Measurements from ENCODE around the gene FMO3. TPM values are rescaled to one million over a fixed set of nuclear protein-coding genes. Genes with fewer than 3 reads are reported as not detected.

The FMO3 gene
- total and polyA plus RNA-seq, 9 donors, result 0.15 to 1.7 (median 0.68) TPM; not detected in 1

- DNase-seq, result no peak
- Histone ChIP-seq H3K4me3 (no peak overlapping the region), H3K9me3 (no peaks in the 10 kb centered on the region), H3K36me3 (no peaks in the 10 kb centered on the region), H3K27me3 (no peaks in the 10 kb centered on the region), H3K27ac (peak overlapping the region in 1 of 2 donors; percentile 34), H3K4me1 (ENCODE audit: insufficient read depth) (peaks cover 3% of the 10 kb centered on the region)
- no peak for TF ChIP-seq CTCF (IDR thresholded peaks at IDR 0.05)
- no peak for TF ChIP-seq POLR2A (IDR thresholded peaks at IDR 0.05)
- TF ChIP-seq EP300 (IDR thresholded peaks at IDR 0.05), result no peak
- 20 to 36% (median 23%) methylated on average over 7 of the region's 7 CpGs for WGBS, 3 donors
- intact Hi-C loops (cut with DNase I), result loop anchor here in 2 of 4 donors (5.0 to 10.0 kb wide), 3 partner anchors 141 to 233 kb away; partner anchors contain the start of gene FMO4 (in 1 of the 2)
These were observed 8.9 kb upstream of the FMO3 start for GRCh38 chr1:171081763-171082201.

- no peak overlapping the region for H3K4me3 ChIP-seq
- peak overlapping the region in 1 of 2 donors; percentile 22 for H3K27ac ChIP-seq
- H3K4me1 ChIP-seq (ENCODE audit: insufficient read depth), result peaks cover 3% of the 10 kb centered on the region
- no peaks in the 10 kb centered on the region for H3K36me3 ChIP-seq
- TF ChIP-seq POLR2A (IDR thresholded peaks at IDR 0.05) (no peak), EP300 (IDR thresholded peaks at IDR 0.05) (no peak), CTCF (IDR thresholded peaks at IDR 0.05) (no peak)
- no peaks in the 10 kb centered on the region for H3K9me3 ChIP-seq
- no peaks in the 10 kb centered on the region for H3K27me3 ChIP-seq
- DNase-seq, result no peak
- 9 to 17% (median 15%) methylated on average over 1 of the region's 1 CpG for WGBS, 3 donors
- intact Hi-C loops (cut with DNase I), result loop anchor here in 2 of 4 donors (5.0 to 10.0 kb wide), 3 partner anchors 140 to 232 kb away; partner anchors contain the start of gene FMO4 (in 1 of the 2)
These were observed 8.1 kb upstream of the FMO3 start for GRCh38 chr1:171082606-171083005.

GRCh38 chr1:171083222-171083621, 7.5 kb upstream of the FMO3 start:
- intact Hi-C loops (cut with DNase I), result loop anchor here in 2 of 4 donors (5.0 to 10.0 kb wide), 3 partner anchors 139 to 232 kb away; partner anchors contain the start of gene FMO4 (in 1 of the 2)
- 72 to 77% (median 77%) methylated on average over 5 of the region's 5 CpGs for WGBS, 3 donors
- peak overlapping the region in 1 of 2 donors; percentile 22 for H3K27ac ChIP-seq

GRCh38 chr1:171084091-171084490, 6.6 kb upstream of the FMO3 start:
- Histone ChIP-seq H3K4me1 (ENCODE audit: insufficient read depth) (peaks cover 3% of the 10 kb centered on the region), H3K4me3 (no peak overlapping the region), H3K27me3 (no peaks in the 10 kb centered on the region), H3K9me3 (no peaks in the 10 kb centered on the region), H3K36me3 (no peaks in the 10 kb centered on the region), H3K27ac (no peak overlapping the region)
- intact Hi-C loops (cut with DNase I), result loop anchor here in 2 of 4 donors (5.0 to 10.0 kb wide), 3 partner anchors 138 to 231 kb away; partner anchors contain the start of gene FMO4 (in 1 of the 2)
- TF ChIP-seq EP300 (IDR thresholded peaks at IDR 0.05), result no peak
- TF ChIP-seq POLR2A (IDR thresholded peaks at IDR 0.05), result no peak
- no peak for TF ChIP-seq CTCF (IDR thresholded peaks at IDR 0.05)
- no peak for DNase-seq

More at GRCh38 chr1:171083222-171083621, 7.5 kb upstream of the FMO3 start:
- no peaks in the 10 kb centered on the region for H3K9me3 ChIP-seq
- no peaks in the 10 kb centered on the region for H3K36me3 ChIP-seq
- H3K4me1 ChIP-seq (ENCODE audit: insufficient read depth), result peaks cover 3% of the 10 kb centered on the region
- no peaks in the 10 kb centered on the region for H3K27me3 ChIP-seq
- TF ChIP-seq CTCF (IDR thresholded peaks at IDR 0.05), result no peak
- TF ChIP-seq POLR2A (IDR thresholded peaks at IDR 0.05), result no peak
- no peak for TF ChIP-seq EP300 (IDR thresholded peaks at IDR 0.05)
- no peak for DNase-seq
- no peak overlapping the region for H3K4me3 ChIP-seq

Data from ovary (tissue), 9 donors.